ENCODE data around the gene WDR33. TPM values are rescaled to one million over a fixed set of nuclear protein-coding genes. Genes with fewer than 3 reads are reported as not detected.

The WDR33 gene
- total and polyA plus RNA-seq, 2 donors from 2014 or later = 19.8 to 60.2 TPM

- DNase-seq (no peak), FAIRE-seq (no peak)
- no peaks in the 10 kb centered on the region for H3K4me1 ChIP-seq (ENCODE audit: control insufficient read depth in 2 of 3, insufficient read depth in 2 of 3, low read depth in 1 of 3, low read length in 3 of 3)
- H3K27me3 ChIP-seq (ENCODE audit: control insufficient read depth, insufficient read depth, low read length) = no peaks in the 10 kb centered on the region
- no peak overlapping the region for H3K4me3 ChIP-seq (ENCODE audit: low read length in 3 of 3)
- H3K9me3 ChIP-seq (ENCODE audit: control insufficient read depth in 2 of 3, insufficient read depth in 1 of 3, low read length in 3 of 3) = no peaks in the 10 kb centered on the region
- intact Hi-C loops (cut with DNase I) = no loop called here
- peaks cover 0 to 4% (median 1%) of the 10 kb centered on the region in 3 donors for H3K36me3 ChIP-seq (ENCODE audit: control insufficient read depth in 2 of 3, insufficient read depth in 3 of 3, low read length in 3 of 3)
- no peak overlapping the region for H3K27ac ChIP-seq (ENCODE audit: low read depth in 2 of 2, low read length in 2 of 2)
- TF ChIP-seq CTCF (IDR thresholded peaks at IDR 0.05; ENCODE audit: borderline replicate concordance, extremely low read depth, insufficient read depth) = no peak
- H3K9ac ChIP-seq (ENCODE audit: low read length in 3 of 3) = no peak overlapping the region
Measured at GRCh38 chr2:127841466-127842178, 30.7 kb upstream of the WDR33 start.

GRCh38 chr2:127840893-127841292 lies 29.9 kb upstream of the WDR33 start:
- Histone ChIP-seq H3K36me3 (ENCODE audit: control insufficient read depth in 2 of 3, insufficient read depth in 3 of 3, low read length in 3 of 3) (no peaks in the 10 kb centered on the region), H3K4me3 (ENCODE audit: low read length in 3 of 3) (no peak overlapping the region), H3K9ac (ENCODE audit: low read length in 3 of 3) (no peak overlapping the region), H3K9me3 (ENCODE audit: control insufficient read depth in 2 of 3, insufficient read depth in 1 of 3, low read length in 3 of 3) (no peaks in the 10 kb centered on the region), H3K27ac (ENCODE audit: low read depth in 2 of 2, low read length in 2 of 2) (no peak overlapping the region), H3K4me1 (ENCODE audit: control insufficient read depth in 2 of 3, insufficient read depth in 2 of 3, low read depth in 1 of 3, low read length in 3 of 3) (no peaks in the 10 kb centered on the region), H3K27me3 (ENCODE audit: control insufficient read depth, insufficient read depth, low read length) (no peaks in the 10 kb centered on the region)
- FAIRE-seq (no peak), DNase-seq (no peak)
- no peak for TF ChIP-seq CTCF (IDR thresholded peaks at IDR 0.05; ENCODE audit: borderline replicate concordance, extremely low read depth, insufficient read depth)
- intact Hi-C loops (cut with DNase I) = no loop called here

GRCh38 chr2:127834951-127835350 lies 24.0 kb upstream of the WDR33 start:
- H3K9ac ChIP-seq (ENCODE audit: low read length in 3 of 3) = no peak overlapping the region
- FAIRE-seq (no peak), DNase-seq (no peak)
- intact Hi-C loops (cut with DNase I) = no loop called here
- H3K27ac ChIP-seq (ENCODE audit: low read depth in 2 of 2, low read length in 2 of 2) = no peak overlapping the region
- no peaks in the 10 kb centered on the region for H3K4me1 ChIP-seq (ENCODE audit: control insufficient read depth in 2 of 3, insufficient read depth in 2 of 3, low read depth in 1 of 3, low read length in 3 of 3)
- no peaks in the 10 kb centered on the region for H3K27me3 ChIP-seq (ENCODE audit: control insufficient read depth, insufficient read depth, low read length)
- H3K36me3 ChIP-seq (ENCODE audit: control insufficient read depth in 2 of 3, insufficient read depth in 3 of 3, low read length in 3 of 3) = no peaks in the 10 kb centered on the region
- TF ChIP-seq CTCF (IDR thresholded peaks at IDR 0.05; ENCODE audit: borderline replicate concordance, extremely low read depth, insufficient read depth) = no peak
- no peak overlapping the region for H3K4me3 ChIP-seq (ENCODE audit: low read length in 3 of 3)
- no peaks in the 10 kb centered on the region for H3K9me3 ChIP-seq (ENCODE audit: control insufficient read depth in 2 of 3, insufficient read depth in 1 of 3, low read length in 3 of 3)
